Measurements from ENCODE around the gene MESP1. TPM values are rescaled to one million over a fixed set of nuclear protein-coding genes. Genes with fewer than 3 reads are reported as not detected.

Gene MESP1
- total RNA-seq, 6 experiments from 2014 or later = 0.86 to 3.0 (median 2.1) TPM

- ATAC-seq (peak; percentile 60 to 75 (median 66)), DNase-seq (peak in 2 of 3 donors; percentile 56 to 61)
- intact Hi-C loops (cut with DNase I) = loop anchor here in 1 of 2 donors (10.0 kb wide), 1 partner anchor 114 kb away; no protein-coding TSS in a partner anchor
- Histone ChIP-seq H3K4me3 (no peak overlapping the region), H3K4me1 (peaks cover 0 to 27% (median 9%) of the 10 kb centered on the region in 4 donors), H3K27ac (peak overlapping the region; percentile 39 to 67 (median 40)), H3K36me3 (no peaks in the 10 kb centered on the region), H3K27me3 (no peaks in the 10 kb centered on the region), H3K9me3 (no peaks in the 10 kb centered on the region)
- 46% methylated on average over 7 of the region's 18 CpGs for WGBS (ENCODE audit: insufficient coverage, low coverage, low lambda C conversion rate, missing lambda C conversion rate)
- TF ChIP-seq CTCF (IDR thresholded peaks at IDR 0.05) (peak in 2 of 4 donors; percentile 5 to 10), POLR2A (IDR thresholded peaks at IDR 0.05) (no peak)
Measured at GRCh38 chr15:89761009-89761831, 10.2 kb upstream of the MESP1 start.

GRCh38 chr15:89760303-89761008, 9.4 kb upstream of the MESP1 start:
- Histone ChIP-seq H3K4me1 (peaks cover 0 to 27% (median 9%) of the 10 kb centered on the region in 4 donors), H3K9me3 (no peaks in the 10 kb centered on the region), H3K36me3 (no peaks in the 10 kb centered on the region), H3K27me3 (no peaks in the 10 kb centered on the region), H3K27ac (peak overlapping the region in 2 of 3 donors; percentile 40 to 67), H3K4me3 (no peak overlapping the region)
- intact Hi-C loops (cut with DNase I) = loop anchor here in 1 of 2 donors (10.0 kb wide), 1 partner anchor 114 kb away; no protein-coding TSS in a partner anchor
- WGBS (ENCODE audit: insufficient coverage, low coverage, low lambda C conversion rate, missing lambda C conversion rate) = 12% methylated on average over 9 of the region's 16 CpGs
- peak; percentile 97 to 99 (median 98) for TF ChIP-seq CTCF (IDR thresholded peaks at IDR 0.05)
- no peak for TF ChIP-seq POLR2A (IDR thresholded peaks at IDR 0.05)
- DNase-seq = peak; percentile 81 to 86 (median 83)
- peak; percentile 86 to 93 (median 90) for ATAC-seq

- Histone ChIP-seq H3K27me3 (no peaks in the 10 kb centered on the region), H3K9me3 (no peaks in the 10 kb centered on the region), H3K27ac (no peak overlapping the region), H3K36me3 (no peaks in the 10 kb centered on the region), H3K4me1 (peaks cover 0 to 27% (median 9%) of the 10 kb centered on the region in 4 donors), H3K4me3 (no peak overlapping the region)
- DNase-seq (no peak), ATAC-seq (no peak)
- intact Hi-C loops (cut with DNase I) = loop anchor here (5.0 to 10.0 kb wide), 2 partner anchors 115 to 117 kb away; no protein-coding TSS in a partner anchor
- 93% methylated on average over 2 of the region's 3 CpGs for WGBS (ENCODE audit: insufficient coverage, low coverage, low lambda C conversion rate, missing lambda C conversion rate)
- TF ChIP-seq CTCF (IDR thresholded peaks at IDR 0.05) = no peak
- no peak for TF ChIP-seq POLR2A (IDR thresholded peaks at IDR 0.05)
Measured at GRCh38 chr15:89759835-89760234, 8.8 kb upstream of the MESP1 start.

GRCh38 chr15:89758981-89759380, 7.9 kb upstream of the MESP1 start:
- DNase-seq (no peak), ATAC-seq (no peak)
- H3K4me3 ChIP-seq = no peak overlapping the region
- TF ChIP-seq CTCF (IDR thresholded peaks at IDR 0.05) (no peak), POLR2A (IDR thresholded peaks at IDR 0.05) (no peak)
- H3K27ac ChIP-seq = no peak overlapping the region
- no peaks in the 10 kb centered on the region for H3K27me3 ChIP-seq
- no peaks in the 10 kb centered on the region for H3K36me3 ChIP-seq
- peaks cover 0 to 27% (median 9%) of the 10 kb centered on the region in 4 donors for H3K4me1 ChIP-seq
- WGBS (ENCODE audit: insufficient coverage, low coverage, low lambda C conversion rate, missing lambda C conversion rate) = 91% methylated on average over 5 of the region's 8 CpGs
- intact Hi-C loops (cut with DNase I) = loop anchor here in 1 of 2 donors (5.0 kb wide), 1 partner anchor 118 kb away; no protein-coding TSS in a partner anchor
- H3K9me3 ChIP-seq = no peaks in the 10 kb centered on the region

Measured in right lobe of liver (tissue), 6 donors.